ENCODE results near the gene MYH10.

DNA sequence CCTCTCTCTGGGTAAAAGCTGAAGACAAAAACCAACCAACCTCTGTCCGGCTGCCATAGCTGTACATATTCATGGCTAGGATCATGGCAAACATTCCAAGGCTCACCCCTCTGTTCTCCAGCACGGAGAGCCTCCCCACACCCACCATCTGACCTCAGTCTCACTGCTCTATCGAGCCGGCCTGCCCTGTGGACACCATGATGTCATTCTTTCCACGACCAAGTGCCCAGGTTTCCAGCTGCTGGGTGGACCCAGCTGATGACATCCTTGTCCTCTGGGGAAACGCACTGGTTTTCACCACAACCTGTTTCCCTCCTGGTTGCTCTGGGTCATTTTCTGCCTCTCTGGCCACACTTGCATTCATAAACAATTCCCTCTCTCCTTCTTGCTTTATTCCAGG lies 127.2 kb downstream of the MYH10 start:
- TF ChIP-seq, protein P1, sequence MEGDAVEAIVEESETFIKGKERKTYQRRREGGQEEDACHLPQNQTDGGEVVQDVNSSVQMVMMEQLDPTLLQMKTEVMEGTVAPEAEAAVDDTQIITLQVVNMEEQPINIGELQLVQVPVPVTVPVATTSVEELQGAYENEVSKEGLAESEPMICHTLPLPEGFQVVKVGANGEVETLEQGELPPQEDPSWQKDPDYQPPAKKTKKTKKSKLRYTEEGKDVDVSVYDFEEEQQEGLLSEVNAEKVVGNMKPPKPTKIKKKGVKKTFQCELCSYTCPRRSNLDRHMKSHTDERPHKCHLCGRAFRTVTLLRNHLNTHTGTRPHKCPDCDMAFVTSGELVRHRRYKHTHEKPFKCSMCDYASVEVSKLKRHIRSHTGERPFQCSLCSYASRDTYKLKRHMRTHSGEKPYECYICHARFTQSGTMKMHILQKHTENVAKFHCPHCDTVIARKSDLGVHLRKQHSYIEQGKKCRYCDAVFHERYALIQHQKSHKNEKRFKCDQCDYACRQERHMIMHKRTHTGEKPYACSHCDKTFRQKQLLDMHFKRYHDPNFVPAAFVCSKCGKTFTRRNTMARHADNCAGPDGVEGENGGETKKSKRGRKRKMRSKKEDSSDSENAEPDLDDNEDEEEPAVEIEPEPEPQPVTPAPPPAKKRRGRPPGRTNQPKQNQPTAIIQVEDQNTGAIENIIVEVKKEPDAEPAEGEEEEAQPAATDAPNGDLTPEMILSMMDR (IDR thresholded peaks at IDR 0.05; ENCODE audit: low read depth, low read length, poor library complexity, severe bottlenecking) = no peak
- no peak for TF ChIP-seq EZH2phosphoT487 (IDR thresholded peaks at IDR 0.05; ENCODE audit: borderline replicate concordance, low read length)
